ENCODE results near the gene CD38. TPM values are rescaled to one million over a fixed set of nuclear protein-coding genes. Genes with fewer than 3 reads are reported as not detected.
A peak's percentile ranks its signal among the peaks of the same experiment; 100 is the strongest.

Gene CD38
- total RNA-seq, 2 experiments from 2014 or later: 15.0 to 17.3 TPM

DNA sequence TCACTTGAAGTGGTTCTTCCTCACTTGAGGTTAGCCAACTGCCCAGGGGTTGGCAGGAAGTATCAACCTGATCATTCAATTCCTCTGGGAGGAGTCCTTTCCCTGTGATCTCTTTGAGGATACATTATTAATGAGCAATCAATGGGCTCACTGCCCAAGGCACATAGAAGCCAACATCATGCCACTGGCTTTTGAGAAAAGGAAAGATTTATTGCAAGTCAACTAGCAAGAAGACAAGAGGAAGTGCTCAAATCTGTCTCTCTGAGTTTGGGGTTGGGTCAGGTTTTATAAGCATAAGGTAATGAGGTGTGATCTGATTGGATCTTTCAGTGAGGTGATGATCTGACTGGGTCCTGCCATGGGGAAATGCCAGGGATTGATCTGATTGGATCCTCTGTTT, 120.8 kb downstream of the CD38 start:
- no peaks in the 10 kb centered on the region for H3K36me3 Mint-ChIP-seq (ENCODE audit: low read depth)
- intact Hi-C loops (cut with DNase I, micrococcal nuclease): no loop called here
- DNase-seq (no peak), ATAC-seq (no peak)
- H3K4me1 Mint-ChIP-seq: peaks cover 13% of the 10 kb centered on the region
- no peak overlapping the region for H3K27ac Mint-ChIP-seq
- POLR2A ChIA-PET: no interaction called here
- H3K27me3 Mint-ChIP-seq: peaks cover 35% of the 10 kb centered on the region
- H3K4me3 Mint-ChIP-seq: no peak overlapping the region
- CTCF ChIA-PET: no interaction called here
- no peaks in the 10 kb centered on the region for H3K9me3 Mint-ChIP-seq (ENCODE audit: low read depth)

DNA sequence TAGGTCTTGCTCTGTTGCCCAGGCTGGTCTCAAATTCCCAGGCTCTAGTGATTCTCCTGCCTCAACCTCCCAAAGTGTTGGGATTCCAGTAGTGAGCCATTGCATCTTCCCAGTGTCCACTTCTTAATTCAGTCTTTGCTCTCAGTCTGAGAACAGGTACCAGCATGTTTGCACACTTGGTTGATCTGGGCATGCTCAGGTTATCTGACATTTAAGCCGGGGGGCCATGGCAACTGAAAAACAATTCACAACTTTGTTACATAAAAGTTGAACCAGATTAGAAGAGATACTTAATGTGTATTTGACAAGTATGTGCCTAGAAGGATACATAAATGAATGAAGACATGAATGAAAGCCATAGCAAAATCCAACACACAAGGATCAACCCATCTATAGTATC, 121.4 kb downstream of the CD38 start:
- Mint-ChIP-seq H3K27ac (no peak overlapping the region), H3K4me3 (no peak overlapping the region), H3K27me3 (peaks cover 39% of the 10 kb centered on the region), H3K36me3 (ENCODE audit: low read depth) (no peaks in the 10 kb centered on the region), H3K9me3 (ENCODE audit: low read depth) (no peaks in the 10 kb centered on the region), H3K4me1 (peaks cover 13% of the 10 kb centered on the region)
- ChIA-PET CTCF (no interaction called here), POLR2A (no interaction called here)
- intact Hi-C loops (cut with DNase I, micrococcal nuclease): no loop called here
- DNase-seq: no peak
- no peak for ATAC-seq

- intact Hi-C loops (cut with DNase I, micrococcal nuclease): loop anchor here in 1 of 2 experiments (5.0 kb wide), 1 partner anchor 61 kb away; the partner anchor contains the start of gene FGFBP2
- no peak overlapping the region for H3K27ac Mint-ChIP-seq
- CTCF ChIA-PET: interaction anchor here (3.5 kb wide), 1 partner anchor 18 kb away, joined by 21 read pairs; no protein-coding TSS in a partner anchor
- no peak for DNase-seq
- H3K36me3 Mint-ChIP-seq (ENCODE audit: low read depth): no peaks in the 10 kb centered on the region
- POLR2A ChIA-PET: no interaction called here
- H3K4me3 Mint-ChIP-seq: no peak overlapping the region
- no peak for ATAC-seq
- peaks cover 40% of the 10 kb centered on the region for H3K27me3 Mint-ChIP-seq
- peaks cover 13% of the 10 kb centered on the region for H3K4me1 Mint-ChIP-seq
- no peaks in the 10 kb centered on the region for H3K9me3 Mint-ChIP-seq (ENCODE audit: low read depth)
Observed at GRCh38 chr4:15901007-15901406, 122.9 kb downstream of the CD38 start.

- POLR2A ChIA-PET: no interaction called here
- CTCF ChIA-PET: interaction anchor here (0.6 to 3.5 kb wide), 4 partner anchors 14 to 389 kb away, joined by 3 to 21 read pairs (median 4); no protein-coding TSS in a partner anchor
- Mint-ChIP-seq H3K9me3 (ENCODE audit: low read depth) (no peaks in the 10 kb centered on the region), H3K4me1 (peaks cover 15% of the 10 kb centered on the region), H3K27me3 (peaks cover 38% of the 10 kb centered on the region), H3K36me3 (ENCODE audit: low read depth) (no peaks in the 10 kb centered on the region), H3K27ac (no peak overlapping the region), H3K4me3 (no peak overlapping the region)
- DNase-seq: peak; percentile 30
- intact Hi-C loops (cut with DNase I, micrococcal nuclease): loop anchor here (2.0 to 5.0 kb wide), 2 partner anchors 60 to 107 kb away; partner anchors contain the start of gene FGFBP2 (in 1 of the 2)
- ATAC-seq: peak; percentile 77
Observed at GRCh38 chr4:15901998-15902397, 123.9 kb downstream of the CD38 start.

GRCh38 chr4:15902746-15903145, 124.6 kb downstream of the CD38 start:
- no peak overlapping the region for H3K27ac Mint-ChIP-seq
- no peaks in the 10 kb centered on the region for H3K9me3 Mint-ChIP-seq (ENCODE audit: low read depth)
- ChIA-PET POLR2A (no interaction called here), CTCF (interaction anchor here (0.7 to 3.5 kb wide), 2 partner anchors 20 to 53 kb away, joined by 3 to 21 read pairs; no protein-coding TSS in a partner anchor)
- no peak overlapping the region for H3K4me3 Mint-ChIP-seq
- H3K27me3 Mint-ChIP-seq: peaks cover 40% of the 10 kb centered on the region
- intact Hi-C loops (cut with DNase I, micrococcal nuclease): loop anchor here (2.0 to 5.0 kb wide), 2 partner anchors 60 to 108 kb away; partner anchors contain the start of gene FGFBP2 (in 1 of the 2)
- no peaks in the 10 kb centered on the region for H3K36me3 Mint-ChIP-seq (ENCODE audit: low read depth)
- H3K4me1 Mint-ChIP-seq: peaks cover 15% of the 10 kb centered on the region
- ATAC-seq (no peak), DNase-seq (no peak)

Other genes with a start within 250 kb of the CD38 start
- gene FBXL5, start 123.0 kb upstream of the CD38 start, total RNA-seq: 10 to 100 TPM; 20.1 to 29.1 TPM
- 10 to 100 TPM in 1 of 2 experiments, 1 to 10 TPM in 1; 9.8 to 13.3 TPM for gene FAM200B, start 96.5 kb upstream of the CD38 start, total RNA-seq
- gene BST1, start 75.3 kb upstream of the CD38 start, total RNA-seq: under 1 TPM; 0.47 to 0.66 TPM
- not detected for gene FGFBP1, start 160.4 kb downstream of the CD38 start, total RNA-seq
- 1 to 10 TPM; 2.5 to 3.2 TPM for gene FGFBP2, start 184.8 kb downstream of the CD38 start, total RNA-seq

Data from activated CD4-positive, alpha-beta T cell treated with anti-CD3 and anti-CD28 coated beads for 36 hours (primary cell).